Stimulated activated CD4-positive, alpha-beta T cell treated with anti-CD3 and anti-CD28 coated beads, Interleukin-15, amount 100 ng/mL, for 1 hour (primary cell): ENCODE measurements around the gene SHFL.

Experiments
- DNase-seq, 2 donors: peaks; one replicate each; pipeline ENCODE4 v3.0.0-alpha.2; 2020; ENCODE audit warnings: low read depth in 1 of 2, low spot score in 1 of 2

SHFL gene

GRCh38 chr19:10085641-10086590, at the start of gene SHFL:
TSS of gene SHFL (plus strand) at chr19:10086317. CDS start at chr19:10086428, 111 bp downstream.
- DNase-seq = peak; percentile 71 to 73

DNA sequence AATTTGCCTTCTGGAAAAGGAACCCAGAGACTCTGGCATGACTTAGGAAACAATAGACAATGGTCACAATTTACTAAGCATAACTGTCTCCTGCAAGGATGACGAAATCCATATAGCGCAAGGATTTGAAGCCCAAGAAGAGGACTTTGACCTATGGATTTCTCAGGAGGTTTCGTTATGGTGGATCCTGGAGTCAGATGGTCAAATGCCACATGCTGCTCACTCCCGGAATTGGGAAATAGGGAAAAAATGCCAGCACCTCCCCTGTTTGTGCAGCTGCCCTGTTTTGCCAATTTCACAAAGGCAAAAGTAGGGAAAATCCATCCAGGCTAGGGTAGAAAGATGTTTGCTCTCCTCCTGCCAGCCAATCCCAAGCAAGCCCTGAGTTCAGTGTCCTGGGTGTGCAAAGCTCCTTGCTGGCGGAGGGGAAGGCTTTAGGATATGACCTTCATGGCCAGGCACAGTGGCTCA, 49.5 kb upstream of the SHFL start:
- DNase-seq = no peak

GRCh38 chr19:10037367-10037766, 48.8 kb upstream of the SHFL start:
- DNase-seq = no peak

DNA sequence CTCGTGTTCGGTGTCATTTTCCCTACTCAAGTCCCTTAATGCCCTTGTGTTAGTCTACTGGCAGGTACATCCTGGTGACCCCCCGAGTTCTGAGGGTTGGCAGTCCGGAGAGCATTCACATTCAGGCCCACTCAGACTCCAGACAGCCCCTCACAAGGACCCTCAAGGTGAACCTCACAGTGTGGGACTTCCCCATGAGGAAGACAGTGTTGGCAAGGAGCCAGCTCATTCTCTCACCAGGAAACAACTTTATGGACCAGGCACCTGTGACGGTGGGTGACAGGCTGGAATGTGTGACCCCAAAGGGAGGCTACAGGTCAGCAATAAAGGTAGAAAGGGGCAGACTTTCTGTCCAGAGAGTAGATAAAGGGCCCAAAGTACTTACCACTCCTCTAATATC, 48.3 kb upstream of the SHFL start:
- DNase-seq = no peak

DNA sequence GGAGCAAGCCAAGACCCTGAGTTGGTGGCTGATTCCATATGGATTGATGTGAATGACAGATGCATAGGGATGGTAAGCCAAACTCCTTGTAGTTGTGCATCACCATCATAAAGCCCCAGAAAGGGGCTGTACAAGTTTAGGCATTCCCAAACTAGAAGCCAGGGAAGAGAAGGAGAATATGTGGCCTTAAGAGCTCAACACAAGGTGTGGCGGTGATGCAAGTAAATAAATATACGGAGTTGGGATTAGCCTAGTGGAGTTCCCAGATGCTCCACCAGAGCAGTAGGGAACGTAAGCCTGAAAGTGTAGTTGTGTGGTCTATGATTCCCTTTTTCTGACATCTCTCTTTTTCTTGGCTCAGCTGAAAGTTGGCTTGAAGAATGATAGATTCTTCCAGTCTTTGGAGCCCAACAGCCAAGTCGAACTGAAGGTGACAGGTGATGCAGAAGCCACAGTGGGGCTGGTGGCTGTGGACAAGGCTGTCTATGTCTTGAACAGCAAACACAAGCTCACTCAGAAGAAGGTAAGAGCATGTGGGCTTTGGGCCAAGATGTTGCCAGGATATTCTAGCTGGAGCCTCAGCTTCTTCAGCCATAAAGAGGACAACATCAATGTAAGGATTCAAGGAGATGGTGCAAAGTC, 42.7 kb upstream of the SHFL start:
- no peak for DNase-seq

- DNase-seq = no peak
Measured at GRCh38 chr19:10044390-10044789, 41.7 kb upstream of the SHFL start.

- DNase-seq = no peak
Measured at GRCh38 chr19:10045371-10045770, 40.7 kb upstream of the SHFL start.

GRCh38 chr19:10049626-10050025, 36.5 kb upstream of the SHFL start:
- DNase-seq = no peak

- DNase-seq = no peak
Measured at GRCh38 chr19:10052602-10053360, 33.3 kb upstream of the SHFL start.

- no peak for DNase-seq
Measured at GRCh38 chr19:10061717-10062310, 24.3 kb upstream of the SHFL start.

DNA sequence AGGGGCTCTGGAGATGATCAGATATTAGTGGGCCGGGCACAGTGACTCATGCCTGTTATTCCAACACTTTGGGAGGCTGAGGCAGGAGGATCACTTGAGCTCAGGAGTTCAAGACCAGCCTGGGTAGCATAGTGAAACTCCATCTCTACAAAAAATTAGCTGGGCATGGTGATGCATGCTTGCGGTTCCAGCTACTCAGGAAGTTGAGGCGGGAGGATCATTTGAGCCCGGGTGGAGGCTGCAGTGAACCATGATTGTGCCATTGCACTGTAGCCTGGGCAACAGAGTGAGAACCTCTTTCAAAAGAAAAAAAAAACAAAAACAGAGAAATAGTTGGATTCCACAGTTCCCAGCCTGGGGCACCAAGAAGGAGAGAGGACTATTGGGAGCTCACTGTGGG, 17.9 kb upstream of the SHFL start:
- no peak for DNase-seq

DNA sequence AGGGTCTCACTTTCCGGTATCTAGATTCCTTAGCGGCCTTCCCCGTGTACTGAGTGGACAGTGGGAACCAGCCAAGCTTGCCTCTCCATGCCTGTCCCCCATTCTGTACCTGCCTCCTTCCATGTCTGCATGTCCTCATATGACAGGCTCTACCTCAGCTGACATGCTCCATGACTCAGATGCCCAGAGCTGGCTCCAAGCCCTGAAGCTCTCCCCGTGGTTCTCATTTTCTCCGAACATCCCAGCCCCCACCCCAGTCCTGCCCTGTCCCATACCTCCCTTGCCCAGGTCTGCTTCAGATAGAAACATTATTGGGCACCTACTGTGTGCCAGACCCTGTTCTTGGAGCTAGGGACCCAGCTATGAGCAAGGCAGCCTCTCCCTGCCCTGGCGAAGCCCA, 17.1 kb upstream of the SHFL start:
- DNase-seq = no peak

DNA sequence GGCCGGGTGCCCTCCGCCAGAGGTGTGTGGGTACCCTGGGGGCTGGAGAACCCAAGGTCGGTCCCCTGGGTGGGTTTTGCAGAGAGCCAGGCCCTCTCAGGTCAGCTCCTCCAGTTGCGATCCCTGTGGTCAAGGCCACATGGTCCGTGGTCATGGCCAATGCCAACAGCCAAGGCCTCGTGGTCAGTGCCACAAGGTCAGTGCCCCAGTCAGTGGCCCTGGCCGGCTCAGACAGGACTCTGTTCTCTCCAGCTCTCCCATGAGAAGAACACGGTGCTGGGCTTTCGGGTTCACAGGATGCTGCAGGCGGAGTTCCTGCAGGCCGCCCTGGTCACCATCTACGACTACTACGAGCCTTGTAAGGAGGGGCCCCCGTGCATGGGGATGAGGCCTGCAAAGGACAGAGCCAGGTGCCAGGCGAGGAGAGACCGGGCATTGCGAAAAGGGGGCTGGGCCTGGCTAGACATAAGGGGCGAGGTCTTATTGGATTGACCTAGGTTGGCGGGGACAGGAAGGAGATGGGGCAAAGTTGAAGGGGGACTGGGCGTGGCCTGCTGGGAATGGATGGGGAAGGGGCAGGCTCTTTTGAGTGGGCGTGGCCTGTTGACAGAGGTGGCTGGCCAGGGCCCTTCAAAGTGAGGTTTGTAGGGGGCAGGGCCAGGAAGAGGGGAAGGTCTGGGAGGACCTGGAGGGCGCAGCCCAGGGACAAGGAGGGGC, 15.2 kb upstream of the SHFL start:
- DNase-seq = no peak

GRCh38 chr19:10074153-10074552, 12.0 kb upstream of the SHFL start:
- DNase-seq = no peak

GRCh38 chr19:10076535-10076934, 9.6 kb upstream of the SHFL start:
- DNase-seq = no peak

GRCh38 chr19:10078329-10078728, 7.8 kb upstream of the SHFL start:
- DNase-seq = no peak

- DNase-seq = no peak
Measured at GRCh38 chr19:10079031-10079453, 7.1 kb upstream of the SHFL start.

GRCh38 chr19:10083911-10084310, 2.2 kb upstream of the SHFL start:
- no peak for DNase-seq

DNA sequence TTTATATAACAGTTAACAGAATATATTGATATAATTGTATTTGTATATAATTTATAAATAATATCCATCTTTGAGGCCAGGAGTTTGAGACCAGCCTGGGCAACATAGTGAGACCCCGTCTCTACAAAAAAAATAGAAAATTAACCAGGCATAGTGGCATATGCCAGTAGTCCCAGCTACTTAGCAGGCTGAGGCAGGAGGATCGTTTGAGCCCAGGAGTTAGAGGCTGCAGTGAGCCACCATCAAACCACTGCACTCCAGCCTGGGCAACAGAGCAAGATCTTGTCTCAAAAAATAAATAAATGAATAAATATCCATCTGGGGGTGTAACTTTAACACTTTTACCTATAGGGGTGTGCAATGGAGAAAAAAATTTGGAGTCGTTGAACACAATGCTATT, 1.3 kb upstream of the SHFL start:
- DNase-seq = no peak

GRCh38 chr19:10086591-10087192, 575 bp downstream of the SHFL start:
- no peak for DNase-seq
